Left renal cortex interstitium (tissue), 4 donors: ENCODE results near the gene SCUBE3. TPM values are rescaled to one million over a fixed set of nuclear protein-coding genes. Genes with fewer than 3 reads are reported as not detected.

ENCODE experiments used
- DNase-seq, 4 donors: peaks; one replicate each; pipeline ENCODE4 v3.0.0-alpha.2; 2013; ENCODE audit warnings: low read depth in 4 of 4, low spot score in 2 of 4, missing footprints in 1 of 4
- polyA plus RNA-seq, 4 donors: library from polyadenylated mRNA; unstranded; fragments of 120-200 nt; gene quantifications; one replicate each; pipeline ENCODE4 v1.2.1, GENCODE V29; 2013; ENCODE audit not compliant: insufficient read length in 4 of 4

Gene SCUBE3
- polyA plus RNA-seq, 4 donors = 35.2 to 62.3 (median 46.7) TPM

- DNase-seq = peak; percentile 51 to 81 (median 69)
Measured at GRCh38 chr6:35297601-35298481, 84.1 kb downstream of the SCUBE3 start, which contains the start of gene DEF6. DEF6 (plus strand) TSS chr6:35297818; CDS start chr6:35297857, 39 bp downstream.

GRCh38 chr6:35298625-35299140, 84.9 kb downstream of the SCUBE3 start:
- no peak for DNase-seq

GRCh38 chr6:35299674-35300073, 85.9 kb downstream of the SCUBE3 start:
- no peak for DNase-seq

GRCh38 chr6:35300848-35301247, 87.1 kb downstream of the SCUBE3 start:
- no peak for DNase-seq

Other genes with a start within 250 kb of the SCUBE3 start
- gene TCP11, start 72.6 kb upstream of the SCUBE3 start, polyA plus RNA-seq = 1 to 10 TPM; 1.8 to 2.9 (median 1.9) TPM
- gene ZNF76, start 45.8 kb downstream of the SCUBE3 start, polyA plus RNA-seq = 10 to 100 TPM; 35.2 to 72.6 (median 52.3) TPM
- 1 to 10 TPM; 3.2 to 7.0 (median 4.6) TPM for gene DEF6, start 83.9 kb downstream of the SCUBE3 start, polyA plus RNA-seq
- gene PPARD, start 128.6 kb downstream of the SCUBE3 start, polyA plus RNA-seq = 10 to 100 TPM; 20.5 to 30.5 (median 26.6) TPM
- 10 to 100 TPM in 3 of 4 donors, 1 to 10 TPM in 1; 9.6 to 12.4 (median 11.3) TPM for gene FANCE, start 238.4 kb downstream of the SCUBE3 start, polyA plus RNA-seq